LHCN-M2 (cell line): ENCODE results near the gene NDUFA7. TPM values are rescaled to one million over a fixed set of nuclear protein-coding genes. Genes with fewer than 3 reads are reported as not detected.
"Not testable (repeated sequence)": the region's sequence is repeated elsewhere in the genome, so short reads cannot be mapped to it uniquely, and the experiment has no call there.

Experiments
- DNase-seq: peaks from one replicate; pipeline ENCODE4 v3.0.0-alpha.2; 2012; ENCODE audit warnings: low read depth
- total RNA-seq: library from RNA; depleted of rRNA; stranded (reverse); fragments of >200 nt; gene quantifications from 2 replicates; pipeline ENCODE4 v1.2.3, GENCODE V29; 2014; rRNA removed

NDUFA7 gene
- total RNA-seq, 1 experiment from 2014 or later = 34.9 TPM

DNA sequence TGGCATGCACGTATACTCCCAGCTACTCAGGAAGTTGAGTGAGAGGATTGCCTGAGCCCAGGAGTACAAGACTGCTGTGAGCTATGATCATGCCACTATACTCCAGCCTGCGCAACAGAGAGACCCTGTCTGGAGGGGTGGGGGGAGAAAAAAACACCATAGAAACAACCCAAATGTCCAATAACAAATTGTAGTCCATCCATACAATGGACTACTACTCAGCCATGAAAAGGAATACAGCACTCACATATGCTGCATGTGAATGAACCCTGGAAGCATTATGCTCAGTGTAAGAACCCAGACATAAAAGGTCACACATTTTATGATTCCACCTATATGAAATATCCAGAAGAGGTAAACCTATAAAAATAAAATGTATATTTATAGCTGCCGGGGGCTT lies 55.3 kb downstream of the NDUFA7 start:
- DNase-seq = no peak

DNA sequence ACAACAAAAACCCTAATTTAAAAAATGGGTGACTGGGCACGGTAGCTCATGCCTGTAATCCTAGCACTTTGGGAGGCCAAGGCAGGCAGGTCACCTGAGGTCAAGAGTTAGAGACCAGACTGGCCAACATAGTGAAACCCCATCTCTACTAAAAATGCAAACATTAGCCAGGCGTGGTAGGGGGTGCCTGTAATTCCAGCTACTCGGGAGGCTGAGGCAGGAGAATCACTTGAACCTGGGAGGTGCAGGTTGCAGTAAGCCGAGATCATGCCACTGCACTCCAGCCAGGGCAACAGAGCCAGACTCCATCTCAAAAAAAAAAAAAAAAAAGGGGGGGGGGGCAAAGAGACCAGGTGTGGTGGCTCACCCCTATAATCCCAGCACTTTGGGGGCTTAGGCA lies 56.9 kb downstream of the NDUFA7 start:
- not testable (repeated sequence) for DNase-seq

GRCh38 chr19:8262431-8262830 lies 58.7 kb downstream of the NDUFA7 start:
- DNase-seq = no peak

- DNase-seq = no peak
Measured at GRCh38 chr19:8261881-8262280, 59.3 kb downstream of the NDUFA7 start.

- no peak for DNase-seq
Measured at GRCh38 chr19:8261347-8261746, 59.8 kb downstream of the NDUFA7 start.

Other genes with a start within 250 kb of the NDUFA7 start
- not detected in 2 replicates for gene FBN3, start 171.8 kb downstream of the NDUFA7 start, total RNA-seq
- gene CERS4, start 112.0 kb downstream of the NDUFA7 start, total RNA-seq = not detected in 2 replicates
- gene CD320, start 13.0 kb downstream of the NDUFA7 start, total RNA-seq = 157 and 165 TPM in 2 replicates
- 119 and 242 TPM in 2 replicates for gene RPS28, start 121 bp upstream of the NDUFA7 start, total RNA-seq
- gene KANK3, start 21.9 kb upstream of the NDUFA7 start, total RNA-seq = 0.11 and 1.2 TPM in 2 replicates
- 48.7 and 82.3 TPM in 2 replicates for gene ANGPTL4, start 42.8 kb upstream of the NDUFA7 start, total RNA-seq
- 13.0 and 13.5 TPM in 2 replicates for gene RAB11B, start 69.0 kb upstream of the NDUFA7 start, total RNA-seq
- gene MARCHF2, start 91.9 kb upstream of the NDUFA7 start, total RNA-seq = 34.2 and 44.5 TPM in 2 replicates
- gene HNRNPM, start 123.6 kb upstream of the NDUFA7 start, total RNA-seq = 91.8 and 118 TPM in 2 replicates
- not detected in 2 replicates for gene PRAM1, start 181.3 kb upstream of the NDUFA7 start, total RNA-seq
- 9.1 and 9.2 TPM in 2 replicates for gene ZNF414, start 192.8 kb upstream of the NDUFA7 start, total RNA-seq